Brain pericyte (primary cell): ENCODE measurements around the gene ACO2.
"Not testable (repeated sequence)": the region's sequence is repeated elsewhere in the genome, so short reads cannot be mapped to it uniquely, and the experiment has no call there.

Experiments used
- DNase-seq: peaks from one replicate; pipeline ENCODE4 v3.0.0-alpha.2; 2012; ENCODE audit warnings: low read depth, low spot score

The ACO2 gene

DNA sequence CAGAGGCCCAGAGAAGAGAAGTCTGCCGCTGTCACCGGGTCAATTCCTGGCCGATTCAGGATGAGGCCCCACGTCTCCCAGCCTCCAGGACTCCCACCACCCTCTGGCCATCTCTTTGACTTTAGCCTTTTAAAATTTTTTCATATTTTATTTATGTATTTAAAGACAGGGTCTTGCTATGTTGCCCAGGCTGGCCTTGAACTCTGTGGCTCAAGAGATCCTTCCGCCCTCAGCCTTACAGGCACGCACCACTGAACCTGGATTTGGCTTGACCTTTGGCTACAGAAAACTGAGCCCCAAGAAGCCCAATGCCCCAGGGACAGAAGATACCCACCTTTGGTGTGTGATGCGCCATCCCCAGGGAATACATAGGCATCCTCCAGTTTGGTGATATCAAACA lies 71.4 kb downstream of the ACO2 start:
- no peak for DNase-seq

- no peak for DNase-seq
Measured at GRCh38 chr22:41541484-41541883, 72.6 kb downstream of the ACO2 start.

DNA sequence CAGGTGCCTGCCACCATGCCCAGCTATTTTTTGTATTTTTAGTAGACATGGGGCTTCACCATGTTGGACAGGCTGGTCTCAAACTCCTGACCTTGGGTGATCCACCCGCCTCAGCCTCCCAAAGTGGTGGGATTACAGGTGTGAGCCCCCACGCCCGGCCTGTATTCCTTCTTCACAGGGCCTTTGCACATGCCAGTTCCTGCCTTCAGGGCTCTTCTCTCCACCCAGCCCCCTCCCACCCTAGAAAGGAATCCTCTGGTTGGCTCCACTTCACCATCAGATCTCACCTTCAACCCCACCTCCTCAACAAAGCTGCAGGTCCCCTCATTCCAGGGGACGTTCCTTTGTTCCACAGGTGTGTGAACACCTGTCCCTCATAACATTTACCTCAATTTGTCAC lies 73.3 kb downstream of the ACO2 start:
- no peak for DNase-seq

GRCh38 chr22:41543854-41544670 lies 75.1 kb downstream of the ACO2 start, which contains the start of gene POLR3H:
Gene POLR3H, minus strand, starts transcription at chr22:41544470. Its CDS starts 369 bp downstream, at chr22:41544101.
- DNase-seq: peak; percentile 90

DNA sequence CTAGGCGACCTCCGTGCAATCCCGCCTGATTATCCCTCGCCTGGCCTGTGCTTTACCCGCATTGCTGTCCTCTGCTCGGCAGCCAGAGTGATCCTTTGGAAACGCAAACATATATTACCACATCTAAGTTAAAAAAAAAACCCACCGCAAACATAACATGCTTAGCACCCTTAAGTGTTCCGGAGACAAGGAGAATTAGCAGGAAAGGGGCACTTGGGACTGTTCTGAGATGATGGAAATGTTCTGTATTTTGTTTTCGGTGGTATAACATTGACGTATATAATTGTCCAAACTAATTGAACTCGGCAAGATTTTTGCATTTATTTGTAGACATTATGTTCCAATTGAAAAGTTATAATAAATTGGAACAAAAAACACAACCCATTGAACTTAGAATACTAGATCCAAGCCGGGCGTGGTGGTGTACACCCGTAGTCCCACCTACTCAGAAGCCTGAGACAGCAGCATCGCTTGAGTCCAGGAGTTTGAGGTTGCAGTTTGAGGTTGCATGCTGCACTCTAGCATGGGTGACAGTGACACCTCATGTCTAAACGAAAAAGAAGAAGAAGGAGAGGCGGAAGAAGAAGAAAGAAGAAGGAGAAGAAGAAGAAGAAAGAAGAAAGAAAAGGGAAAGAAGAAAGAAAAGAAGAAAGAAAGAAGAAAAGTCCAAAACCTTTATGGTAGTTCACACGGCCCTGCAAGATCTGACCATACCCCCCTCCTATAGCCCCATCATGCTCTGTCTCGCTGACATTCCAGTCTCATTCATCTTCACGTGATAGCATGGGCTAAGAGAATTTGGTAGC lies 76.0 kb downstream of the ACO2 start:
- no peak for DNase-seq

- no peak for DNase-seq
Measured at GRCh38 chr22:41548830-41549211, 79.9 kb downstream of the ACO2 start.

DNA sequence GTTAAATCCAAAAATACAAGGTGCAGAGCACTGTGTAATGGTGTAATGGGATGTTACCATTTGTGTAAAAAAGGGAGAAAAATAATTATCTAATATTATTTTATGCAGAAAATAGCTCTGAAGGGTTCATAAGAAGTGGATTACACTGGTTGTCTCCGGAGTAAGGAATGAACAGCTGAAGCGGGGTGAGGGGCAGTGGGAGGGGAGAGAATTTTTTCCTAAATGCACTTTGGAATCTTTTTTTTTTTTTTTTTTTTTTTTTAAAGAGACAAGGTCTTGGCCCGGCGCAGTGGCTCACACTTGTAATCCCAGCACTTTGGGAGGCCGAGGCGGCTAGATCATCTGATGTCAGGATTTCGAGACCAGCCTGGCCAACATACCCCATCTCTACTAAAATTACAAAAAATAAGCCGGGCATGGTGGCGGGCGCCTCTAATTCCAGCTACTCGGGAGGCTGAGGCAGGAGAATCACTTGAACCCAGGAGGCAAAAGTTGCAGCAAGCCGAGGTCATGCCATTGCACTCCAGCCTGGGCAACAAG lies 82.1 kb downstream of the ACO2 start:
- no peak for DNase-seq

DNA sequence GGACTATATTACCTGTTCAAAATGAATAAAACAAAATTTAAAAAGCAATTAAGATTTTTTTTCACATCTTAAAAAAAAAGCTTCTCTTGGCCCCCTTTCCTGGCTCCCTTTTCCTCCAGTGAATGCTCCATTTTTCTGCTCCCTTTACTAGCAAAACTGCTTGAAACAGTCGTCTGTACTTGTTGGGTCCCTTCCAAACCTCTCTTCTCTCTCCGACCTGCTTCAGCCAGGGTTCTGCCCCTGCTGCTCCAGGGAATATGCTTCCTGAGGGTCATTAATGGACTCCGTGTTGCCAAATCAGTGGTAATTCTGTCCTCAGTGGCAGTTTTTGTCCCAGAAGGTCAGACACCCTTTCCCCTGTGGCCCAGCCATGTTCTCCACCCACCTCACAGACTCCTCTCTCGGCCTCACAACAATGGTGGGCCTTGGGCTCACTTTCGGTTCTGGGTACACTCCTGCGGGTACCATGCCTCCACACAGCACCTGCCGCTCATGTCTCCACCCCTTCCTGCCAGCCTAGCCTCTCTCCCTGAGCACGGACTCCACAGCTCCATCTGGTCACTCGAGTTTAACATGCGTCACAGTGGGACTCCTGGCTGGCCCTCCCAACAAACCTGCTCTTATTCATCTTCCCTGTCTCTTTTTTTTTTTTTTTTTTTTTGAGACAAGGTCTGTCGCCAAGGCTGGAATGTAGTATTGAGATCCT lies 83.1 kb downstream of the ACO2 start:
- DNase-seq: no peak

DNA sequence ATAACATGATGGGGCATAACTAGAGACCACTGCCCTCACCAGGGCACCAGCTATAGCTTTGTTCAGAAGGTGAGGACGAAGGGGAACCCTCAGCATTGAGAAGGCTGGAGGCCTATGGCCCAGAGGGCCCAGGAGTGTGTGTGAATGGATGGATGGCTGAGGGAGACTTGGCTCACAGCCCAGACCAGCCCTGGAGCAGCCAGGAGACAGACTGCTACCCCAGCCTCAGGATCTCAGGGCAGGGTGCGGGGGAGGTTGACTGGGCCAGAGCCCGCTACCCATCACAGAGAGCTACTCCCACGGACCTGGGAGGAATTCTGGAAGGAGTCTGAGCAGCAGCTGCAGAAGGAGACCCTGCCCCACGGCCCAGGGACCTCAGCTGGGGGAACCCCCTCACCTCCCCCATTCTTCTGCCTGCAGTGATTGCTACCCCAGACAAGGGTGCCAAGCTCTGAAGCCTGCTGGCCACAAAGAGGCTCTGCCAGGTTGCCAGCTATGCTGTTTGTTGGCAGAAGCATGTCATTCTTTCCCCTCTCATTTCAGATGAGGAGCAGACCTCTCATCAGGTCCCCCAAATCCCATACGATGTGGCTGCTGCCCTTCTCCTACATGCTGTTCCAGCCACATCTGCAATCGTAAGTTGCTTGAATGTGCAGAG lies 86.5 kb downstream of the ACO2 start:
- no peak for DNase-seq

DNA sequence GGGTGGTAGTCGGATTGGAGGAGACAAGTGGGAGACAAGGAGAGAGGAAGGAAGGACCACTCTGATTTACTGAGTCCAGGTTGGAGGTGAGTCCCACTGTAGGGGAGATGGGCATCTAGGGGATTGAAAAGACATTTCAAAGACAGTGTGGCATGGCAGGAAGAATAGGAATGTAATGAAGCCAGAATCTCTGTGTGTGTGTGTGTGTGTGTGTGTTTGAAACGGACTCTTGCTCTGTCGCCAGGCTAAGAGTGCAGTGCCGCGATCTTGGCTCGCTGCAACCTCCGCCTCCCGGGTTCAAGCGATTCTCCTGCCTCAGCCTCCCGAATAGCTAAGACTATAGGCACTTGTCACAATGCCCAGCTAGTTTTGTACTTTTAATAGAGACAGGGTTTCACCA lies 87.6 kb downstream of the ACO2 start:
- no peak for DNase-seq

- peak; percentile 63 for DNase-seq
Measured at GRCh38 chr22:41557401-41558240, 88.7 kb downstream of the ACO2 start.

DNA sequence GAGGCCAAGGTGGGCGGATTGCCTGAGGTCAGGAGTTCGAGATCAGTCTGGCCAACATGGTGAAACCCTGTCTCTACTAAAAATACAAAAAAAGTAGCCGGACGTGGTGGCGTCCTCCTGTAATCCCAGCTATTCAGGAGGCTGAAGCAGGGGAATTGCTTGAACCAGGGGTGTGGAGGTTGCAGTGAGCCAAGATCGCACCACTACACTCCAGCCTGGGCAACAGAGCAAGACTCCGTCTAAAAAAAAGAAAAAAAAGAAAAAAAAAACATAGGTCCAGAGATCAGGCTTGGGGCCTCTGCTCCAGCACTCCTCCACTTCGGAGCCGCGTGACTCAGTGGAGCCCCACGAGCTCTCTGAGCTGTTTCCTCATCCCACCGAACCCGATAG lies 89.3 kb downstream of the ACO2 start:
- not testable (repeated sequence) for DNase-seq

DNA sequence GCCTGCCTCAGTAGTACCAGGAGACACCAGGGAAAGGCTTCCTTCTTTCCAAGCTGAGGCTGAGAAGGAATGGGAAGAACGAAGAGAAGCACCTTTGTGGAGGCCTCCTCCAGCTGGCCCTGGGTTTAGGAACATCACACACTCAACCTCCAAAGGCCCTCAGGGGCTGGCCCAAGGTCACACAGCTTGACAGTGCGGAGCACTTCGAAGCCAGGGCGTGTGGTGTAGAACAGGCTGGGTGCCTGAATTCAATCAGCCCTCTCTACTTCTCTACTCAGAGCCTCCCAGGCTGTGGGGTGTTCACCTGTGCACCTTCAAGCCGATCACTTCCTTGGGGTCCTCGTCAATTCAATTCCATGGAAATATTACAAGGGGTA lies 91.2 kb downstream of the ACO2 start:
- DNase-seq: no peak

GRCh38 chr22:41561335-41561734 lies 92.4 kb downstream of the ACO2 start:
- DNase-seq: no peak

- no peak for DNase-seq
Measured at GRCh38 chr22:41561788-41562187, 92.9 kb downstream of the ACO2 start.

GRCh38 chr22:41562461-41562860 lies 93.5 kb downstream of the ACO2 start:
- no peak for DNase-seq

- DNase-seq: peak; percentile 95
Measured at GRCh38 chr22:41563051-41563711, 94.3 kb downstream of the ACO2 start.

GRCh38 chr22:41564563-41564962 lies 95.6 kb downstream of the ACO2 start:
- no peak for DNase-seq

DNA sequence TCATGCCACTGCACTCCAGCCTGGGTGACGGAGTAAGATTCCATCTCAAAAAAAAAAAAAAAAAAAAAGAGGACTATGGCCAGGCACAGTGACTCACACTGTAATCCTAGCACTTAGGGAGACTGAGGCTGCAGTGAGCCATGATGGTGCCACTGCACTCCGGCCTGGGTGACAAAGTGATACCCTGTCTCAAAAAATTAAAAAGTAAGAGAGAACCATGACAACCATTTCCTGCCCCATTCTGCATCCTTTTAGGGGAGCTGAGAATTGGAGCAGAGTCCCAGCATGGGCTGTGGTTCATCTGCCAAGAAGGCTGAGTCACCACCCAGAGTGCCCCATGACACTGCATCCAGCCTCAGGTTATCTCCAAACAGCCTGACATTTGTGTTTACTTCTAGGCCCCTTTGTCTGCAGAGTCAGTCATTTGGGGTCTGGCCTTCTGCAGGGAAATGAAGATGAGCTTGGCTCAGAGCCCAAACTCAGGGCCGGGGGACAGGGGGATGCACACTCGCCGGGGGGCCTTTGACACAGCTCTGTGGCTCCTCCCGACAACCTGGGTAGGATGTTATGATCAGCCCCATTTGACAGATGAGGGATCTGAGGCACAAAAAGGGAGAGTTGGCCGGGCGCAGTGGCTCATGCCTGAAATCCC lies 96.6 kb downstream of the ACO2 start:
- DNase-seq: peak; percentile 59

DNA sequence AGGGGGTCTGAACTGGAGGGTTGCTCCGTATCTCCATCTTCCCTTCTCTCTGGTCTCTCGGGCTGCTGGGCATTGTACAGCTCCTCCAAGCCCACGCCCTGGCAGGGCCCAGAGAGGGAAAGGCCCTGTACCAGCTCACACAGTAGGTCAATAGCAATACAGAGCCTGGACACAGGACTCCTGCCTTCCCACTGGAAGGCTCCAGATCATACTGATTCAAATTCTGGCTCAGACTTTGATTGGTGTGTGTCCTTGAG lies 98.5 kb downstream of the ACO2 start:
- no peak for DNase-seq
